ENCODE measurements around the gene ZNF646. TPM values are rescaled to one million over a fixed set of nuclear protein-coding genes. Genes with fewer than 3 reads are reported as not detected.
A peak's percentile ranks its signal among the peaks of the same experiment; 100 is the strongest.

Gene ZNF646
- total and polyA plus RNA-seq, 2 experiments from 2014 or later: 7.1 to 32.6 TPM

DNA sequence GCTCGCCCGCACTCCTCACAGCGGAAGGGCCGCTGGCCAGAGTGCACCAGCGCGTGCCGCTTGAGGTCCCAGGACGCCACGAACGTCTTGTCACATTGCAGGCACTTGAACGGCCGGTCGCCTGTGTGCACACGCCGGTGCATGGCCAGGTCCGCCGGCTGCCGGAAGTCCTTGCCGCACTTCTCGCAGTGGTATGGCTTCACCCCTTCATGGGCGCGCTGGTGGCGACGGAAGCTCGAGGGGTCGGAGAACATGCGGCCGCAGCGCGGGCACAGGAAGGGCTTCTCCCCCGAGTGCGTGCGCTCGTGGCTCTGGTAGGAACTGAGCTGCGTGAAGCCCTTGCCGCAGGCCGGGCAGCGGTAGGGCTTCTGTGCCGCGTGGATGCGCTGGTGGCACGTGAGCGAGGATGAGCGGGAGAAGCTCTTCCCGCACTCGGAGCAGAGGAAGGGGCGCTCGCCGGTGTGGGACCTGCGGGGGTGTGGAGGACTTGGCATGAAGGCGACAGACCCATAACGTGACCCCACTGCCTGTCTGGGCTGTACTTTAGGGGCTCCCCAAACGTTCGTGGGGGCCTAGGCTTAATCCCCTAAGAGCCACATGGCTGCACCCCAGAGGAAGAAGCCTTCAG is 12.3 kb upstream of the ZNF646 start:
- H3K4me3 ChIP-seq: no peak overlapping the region
- no peaks in the 10 kb centered on the region for H3K9me3 ChIP-seq (ENCODE audit: low read depth)
- TF ChIP-seq, protein P1, sequence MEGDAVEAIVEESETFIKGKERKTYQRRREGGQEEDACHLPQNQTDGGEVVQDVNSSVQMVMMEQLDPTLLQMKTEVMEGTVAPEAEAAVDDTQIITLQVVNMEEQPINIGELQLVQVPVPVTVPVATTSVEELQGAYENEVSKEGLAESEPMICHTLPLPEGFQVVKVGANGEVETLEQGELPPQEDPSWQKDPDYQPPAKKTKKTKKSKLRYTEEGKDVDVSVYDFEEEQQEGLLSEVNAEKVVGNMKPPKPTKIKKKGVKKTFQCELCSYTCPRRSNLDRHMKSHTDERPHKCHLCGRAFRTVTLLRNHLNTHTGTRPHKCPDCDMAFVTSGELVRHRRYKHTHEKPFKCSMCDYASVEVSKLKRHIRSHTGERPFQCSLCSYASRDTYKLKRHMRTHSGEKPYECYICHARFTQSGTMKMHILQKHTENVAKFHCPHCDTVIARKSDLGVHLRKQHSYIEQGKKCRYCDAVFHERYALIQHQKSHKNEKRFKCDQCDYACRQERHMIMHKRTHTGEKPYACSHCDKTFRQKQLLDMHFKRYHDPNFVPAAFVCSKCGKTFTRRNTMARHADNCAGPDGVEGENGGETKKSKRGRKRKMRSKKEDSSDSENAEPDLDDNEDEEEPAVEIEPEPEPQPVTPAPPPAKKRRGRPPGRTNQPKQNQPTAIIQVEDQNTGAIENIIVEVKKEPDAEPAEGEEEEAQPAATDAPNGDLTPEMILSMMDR (IDR thresholded peaks at IDR 0.05; ENCODE audit: low read depth, low read length): no peak
- H3K4me1 ChIP-seq (ENCODE audit: low read depth): no peaks in the 10 kb centered on the region
- no peaks in the 10 kb centered on the region for H3K27me3 ChIP-seq
- H3K27ac ChIP-seq: no peak overlapping the region
- H3K36me3 ChIP-seq: no peaks in the 10 kb centered on the region
- DNase-seq (ENCODE audit: low read depth in 1 of 2, low spot score in 1 of 2): no peak

DNA sequence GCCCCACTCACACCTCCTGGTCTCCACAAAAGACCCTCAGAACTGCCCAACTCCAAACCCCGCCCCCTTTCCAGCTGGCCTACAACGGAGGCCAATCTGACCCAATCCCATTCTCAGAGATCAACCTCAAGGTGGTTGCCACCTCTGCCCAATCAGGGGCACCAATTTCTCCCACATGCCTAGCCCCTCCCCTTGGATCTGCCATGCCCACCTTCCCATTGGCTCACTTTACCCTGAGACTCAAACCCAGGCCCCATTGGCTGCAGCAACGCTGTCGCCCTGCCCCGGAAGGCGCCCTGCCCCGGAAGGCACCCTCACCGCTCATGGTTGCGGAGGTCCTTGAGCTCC is 10.8 kb upstream of the ZNF646 start:
- Histone ChIP-seq H3K4me3 (no peak overlapping the region), H3K4me1 (ENCODE audit: low read depth) (no peaks in the 10 kb centered on the region), H3K27me3 (no peaks in the 10 kb centered on the region), H3K27ac (no peak overlapping the region), H3K9me3 (ENCODE audit: low read depth) (no peaks in the 10 kb centered on the region), H3K36me3 (no peaks in the 10 kb centered on the region)
- TF ChIP-seq, protein P1 (IDR thresholded peaks at IDR 0.05; ENCODE audit: low read depth, low read length): no peak
- no peak for DNase-seq (ENCODE audit: low read depth in 1 of 2, low spot score in 1 of 2)

DNA sequence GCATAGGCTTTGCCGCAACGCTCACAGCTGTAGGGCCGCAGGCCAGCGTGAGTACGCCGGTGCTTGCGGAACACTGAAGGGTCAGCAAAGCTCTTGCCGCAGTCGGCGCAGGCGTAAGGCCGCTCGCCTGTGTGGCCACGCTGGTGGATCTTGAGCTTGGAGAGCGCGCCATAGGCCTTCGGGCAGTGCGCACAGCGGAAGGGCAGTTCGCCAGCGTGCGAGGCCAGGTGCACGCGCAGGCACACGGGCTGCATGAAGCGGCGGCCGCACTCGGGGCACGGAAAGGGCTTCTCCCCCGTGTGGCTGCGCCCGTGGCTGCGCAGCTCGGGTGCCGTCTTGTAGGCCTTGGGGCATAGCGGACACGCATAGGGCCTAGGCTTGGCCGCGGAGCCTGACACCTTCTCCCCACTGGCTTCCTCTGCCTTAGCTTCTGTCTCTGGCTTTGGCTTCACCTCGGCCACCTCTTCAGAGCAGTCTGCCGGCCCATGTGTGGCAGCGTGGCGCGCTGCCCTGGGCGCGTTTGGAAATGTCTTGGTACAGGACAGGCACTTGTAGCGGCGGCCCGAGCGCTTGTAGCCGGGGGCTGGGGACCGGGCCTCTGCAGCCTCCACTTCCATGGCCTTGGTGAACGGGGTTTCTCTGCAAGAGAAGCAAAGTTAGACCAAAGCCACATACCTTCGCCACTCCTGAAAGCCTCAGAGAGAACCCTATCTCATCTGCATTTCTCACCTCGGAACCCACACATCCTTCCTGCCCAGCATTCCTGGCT is 10.2 kb upstream of the ZNF646 start:
- H3K4me3 ChIP-seq: no peak overlapping the region
- no peaks in the 10 kb centered on the region for H3K4me1 ChIP-seq (ENCODE audit: low read depth)
- no peak overlapping the region for H3K27ac ChIP-seq
- TF ChIP-seq, protein P1 (IDR thresholded peaks at IDR 0.05; ENCODE audit: low read depth, low read length): no peak
- no peaks in the 10 kb centered on the region for H3K36me3 ChIP-seq
- H3K27me3 ChIP-seq: no peaks in the 10 kb centered on the region
- H3K9me3 ChIP-seq (ENCODE audit: low read depth): no peaks in the 10 kb centered on the region
- DNase-seq (ENCODE audit: low read depth in 1 of 2, low spot score in 1 of 2): no peak

DNA sequence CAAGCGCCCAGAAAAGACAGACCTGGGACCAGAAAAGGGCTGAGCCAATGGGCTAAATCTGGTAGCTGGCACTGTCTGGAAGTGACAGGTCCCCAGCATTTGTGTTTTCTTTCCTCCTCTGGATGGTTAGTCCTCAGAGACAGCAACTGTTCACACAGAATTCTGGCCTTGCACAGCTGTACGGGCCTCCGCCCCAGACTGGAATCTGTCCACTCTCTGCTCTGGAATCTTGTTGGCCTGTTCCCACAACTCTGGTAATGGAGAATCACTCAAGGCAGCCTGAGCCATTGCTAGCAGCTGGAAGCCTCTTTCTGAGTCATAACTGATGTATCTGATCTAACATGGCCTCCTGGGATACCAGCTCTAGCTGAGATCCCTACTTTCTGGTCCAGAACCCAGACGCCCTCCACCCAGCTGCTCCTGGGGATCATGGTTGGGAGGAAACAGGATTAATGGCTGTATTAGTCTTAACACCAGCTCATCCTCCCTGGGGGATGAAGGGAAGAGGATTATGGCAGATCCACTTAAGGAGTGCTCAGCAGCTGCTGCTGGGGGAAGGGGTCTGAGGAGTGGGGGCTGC is 9.2 kb upstream of the ZNF646 start:
- TF ChIP-seq, protein P1 (IDR thresholded peaks at IDR 0.05; ENCODE audit: low read depth, low read length): no peak
- no peaks in the 10 kb centered on the region for H3K27me3 ChIP-seq
- H3K9me3 ChIP-seq (ENCODE audit: low read depth): no peaks in the 10 kb centered on the region
- H3K27ac ChIP-seq: no peak overlapping the region
- DNase-seq (ENCODE audit: low read depth in 1 of 2, low spot score in 1 of 2): peak in 1 of 2 donors; percentile 92
- H3K36me3 ChIP-seq: no peaks in the 10 kb centered on the region
- H3K4me1 ChIP-seq (ENCODE audit: low read depth): no peaks in the 10 kb centered on the region
- no peak overlapping the region for H3K4me3 ChIP-seq

DNA sequence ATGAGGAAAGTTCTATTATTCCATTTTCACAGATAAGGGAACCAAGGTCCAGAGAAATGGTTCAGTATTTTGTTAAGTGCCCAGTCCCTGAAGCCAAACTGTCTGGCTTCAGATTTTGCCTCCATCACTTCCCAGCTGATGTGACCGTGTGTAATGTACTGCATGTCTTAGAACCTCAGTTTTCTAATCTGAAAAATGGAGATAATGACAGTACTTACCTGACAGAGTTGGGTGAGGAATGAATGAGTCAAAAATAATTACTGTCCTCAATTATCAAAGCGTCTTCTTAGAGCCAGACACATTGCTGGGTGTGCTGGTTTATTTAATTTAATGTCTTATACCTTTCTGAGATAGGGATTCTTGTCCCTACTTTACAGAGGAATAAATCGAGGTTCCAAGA is 6.9 kb upstream of the ZNF646 start:
- no peak overlapping the region for H3K4me3 ChIP-seq
- H3K9me3 ChIP-seq (ENCODE audit: low read depth): no peaks in the 10 kb centered on the region
- no peaks in the 10 kb centered on the region for H3K27me3 ChIP-seq
- no peaks in the 10 kb centered on the region for H3K36me3 ChIP-seq
- peaks cover 5% of the 10 kb centered on the region for H3K4me1 ChIP-seq (ENCODE audit: low read depth)
- no peak overlapping the region for H3K27ac ChIP-seq
- TF ChIP-seq, protein P1 (IDR thresholded peaks at IDR 0.05; ENCODE audit: low read depth, low read length): no peak
- no peak for DNase-seq (ENCODE audit: low read depth in 1 of 2, low spot score in 1 of 2)
